NK-92 treated with Interleukin-12 subunit alpha and Interleukin-12 subunit beta, amount 100 ng/mL, for 24 hours (cell line): Measurements from ENCODE around the gene ATIC.
A peak's percentile ranks its signal among the peaks of the same experiment; 100 is the strongest.

Experiments
- DNase-seq: peaks from one replicate; lab custom pipeline; 2025; lab: John Stamatoyannopoulos, UW

Gene ATIC

DNA sequence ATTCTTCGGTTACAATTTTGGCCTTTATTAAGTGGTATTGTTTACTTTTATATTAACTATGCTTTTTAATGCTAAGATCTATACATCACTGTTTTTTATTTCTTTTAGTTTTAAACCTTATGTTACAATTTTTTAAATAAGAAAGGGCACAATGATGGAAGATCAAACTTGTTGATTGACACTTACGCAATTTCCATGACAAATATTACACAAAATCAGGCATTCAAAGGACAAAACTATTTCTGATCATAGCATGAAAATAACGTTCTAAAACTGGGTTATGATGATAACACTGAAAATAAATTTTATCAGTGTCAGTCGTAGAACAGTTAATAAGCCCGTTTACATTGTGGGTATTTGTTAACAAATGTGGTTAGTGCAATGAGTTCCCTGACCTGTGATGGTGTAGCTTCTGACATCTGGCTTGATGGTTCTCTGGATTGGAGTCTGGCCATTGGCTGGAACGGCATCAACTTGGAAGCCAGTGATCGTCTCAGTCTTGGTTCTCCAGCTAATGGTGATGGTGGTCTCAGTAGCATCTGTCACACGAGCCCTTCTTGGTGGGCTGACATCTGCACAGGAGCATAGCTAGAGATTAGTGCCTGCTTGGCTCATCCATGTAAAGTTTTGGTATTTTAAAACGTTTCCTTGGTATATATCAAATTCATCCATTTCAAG is 64.4 kb downstream of the ATIC start:
- DNase-seq: no peak

- no peak for DNase-seq
Observed at GRCh38 chr2:215377283-215377682, 65.4 kb downstream of the ATIC start.

- no peak for DNase-seq
Observed at GRCh38 chr2:215378045-215378444, 66.2 kb downstream of the ATIC start.

DNA sequence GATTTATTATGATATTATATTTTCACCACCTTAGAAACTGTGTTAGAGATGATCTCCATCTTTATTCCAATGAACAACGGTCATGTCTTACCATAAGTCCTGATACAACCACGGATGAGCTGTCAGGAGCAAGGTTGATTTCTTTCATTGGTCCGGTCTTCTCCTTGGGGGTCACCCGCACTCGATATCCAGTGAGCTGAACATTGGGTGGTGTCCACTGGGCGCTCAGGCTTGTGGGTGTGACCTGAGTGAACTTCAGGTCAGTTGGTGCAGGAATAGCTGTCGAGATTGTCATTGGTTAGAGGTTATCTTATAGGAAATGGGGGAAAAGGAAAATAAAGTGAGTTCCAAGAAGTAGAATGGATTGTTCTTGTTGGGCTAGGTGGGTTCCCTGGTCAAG is 67.2 kb downstream of the ATIC start:
- DNase-seq: no peak

- DNase-seq: no peak
Observed at GRCh38 chr2:215379948-215380347, 68.1 kb downstream of the ATIC start.

DNA sequence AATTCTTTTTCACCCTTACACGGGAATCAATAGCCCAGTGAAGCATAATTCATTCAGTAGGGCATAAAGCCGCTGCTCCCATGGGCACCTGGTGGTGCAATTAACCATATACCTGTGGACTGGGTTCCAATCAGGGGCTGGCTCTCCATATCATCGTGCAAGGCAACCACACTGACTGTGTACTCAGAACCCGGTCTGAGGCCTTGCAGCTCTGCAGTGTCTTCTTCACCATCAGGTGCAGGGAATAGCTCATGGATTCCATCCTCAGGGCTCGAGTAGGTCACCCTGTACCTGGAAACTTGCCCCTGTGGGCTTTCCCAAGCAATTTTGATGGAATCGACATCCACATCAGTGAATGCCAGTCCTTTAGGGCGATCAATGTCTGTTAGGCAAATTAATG is 68.8 kb downstream of the ATIC start:
- no peak for DNase-seq

DNA sequence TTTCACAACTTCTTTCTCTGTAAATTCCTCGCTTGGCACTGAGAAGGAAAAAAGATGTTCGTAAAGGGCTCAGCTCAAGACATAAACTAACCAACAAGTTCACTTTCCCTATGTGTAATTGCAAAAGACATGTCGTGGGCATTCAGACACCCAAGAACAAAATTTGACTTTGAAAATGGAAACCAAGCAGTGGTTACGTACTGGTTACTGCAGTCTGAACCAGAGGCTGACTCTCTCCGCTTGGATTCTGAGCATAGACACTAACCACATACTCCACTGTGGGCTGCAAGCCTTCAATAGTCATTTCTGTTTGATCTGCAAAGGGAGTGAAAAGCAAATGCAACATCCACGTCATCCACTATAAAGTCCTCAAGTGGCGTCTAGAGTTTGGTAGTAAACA is 70.2 kb downstream of the ATIC start:
- no peak for DNase-seq

DNA sequence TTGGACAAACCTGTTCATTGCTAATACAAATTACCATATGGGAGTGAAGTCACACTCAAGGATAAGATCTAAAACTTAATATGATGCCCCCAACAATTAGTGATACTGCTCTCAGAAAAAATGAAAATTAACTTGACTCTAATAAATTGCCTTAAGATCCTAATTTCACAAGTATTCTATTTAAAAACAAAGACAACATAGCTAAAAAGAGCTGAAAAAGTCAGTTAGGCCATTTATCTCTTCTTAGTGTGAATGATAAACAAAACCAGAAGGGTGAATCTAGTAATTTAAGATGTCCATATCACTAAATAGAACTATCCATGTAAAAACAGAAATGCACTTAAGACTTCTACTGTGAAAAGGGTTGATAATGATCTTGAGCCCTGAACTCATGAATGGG is 70.6 kb downstream of the ATIC start:
- no peak for DNase-seq

- DNase-seq: no peak
Observed at GRCh38 chr2:215383652-215384279, 71.9 kb downstream of the ATIC start.

DNA sequence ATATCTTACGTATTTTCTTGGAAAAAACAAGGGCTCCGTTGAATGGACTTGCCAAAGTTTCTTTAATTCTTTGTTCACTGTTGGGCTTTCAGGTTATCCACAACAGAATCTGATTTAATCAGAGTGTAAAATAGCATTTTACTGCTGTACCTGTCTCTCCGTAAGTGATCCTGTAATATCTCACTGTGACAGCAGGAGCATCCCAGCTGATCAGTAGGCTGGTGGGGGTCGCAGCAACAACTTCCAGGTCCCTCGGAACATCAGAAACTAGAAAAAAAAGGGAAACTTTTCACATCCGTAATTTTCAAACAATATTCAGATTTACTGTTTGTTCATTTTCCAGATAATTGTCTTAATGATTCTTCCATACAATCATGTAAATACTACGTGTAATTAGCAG is 72.9 kb downstream of the ATIC start:
- no peak for DNase-seq

DNA sequence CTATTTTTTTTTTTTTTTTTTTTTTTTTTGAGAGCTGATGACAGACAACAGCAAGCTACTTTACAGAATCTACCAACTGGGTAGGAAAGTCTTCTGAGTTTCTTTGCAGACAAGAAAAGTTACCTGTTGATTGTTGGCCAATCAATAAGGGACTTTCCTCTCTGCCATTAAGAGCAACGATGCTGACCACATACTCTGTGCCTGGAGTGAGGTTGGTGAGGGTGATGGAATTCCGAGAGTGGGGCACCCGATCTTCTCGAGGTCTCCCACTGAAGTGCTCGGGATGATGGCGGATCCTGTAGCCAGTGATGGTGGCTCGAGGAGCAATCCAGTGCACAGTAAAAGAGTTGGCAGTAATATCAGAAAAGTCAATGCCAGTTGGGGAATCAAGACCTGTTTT is 74.7 kb downstream of the ATIC start:
- no peak for DNase-seq

- no peak for DNase-seq
Observed at GRCh38 chr2:215388002-215388728, 76.3 kb downstream of the ATIC start.

GRCh38 chr2:215390550-215390913 is 78.7 kb downstream of the ATIC start:
- no peak for DNase-seq

DNA sequence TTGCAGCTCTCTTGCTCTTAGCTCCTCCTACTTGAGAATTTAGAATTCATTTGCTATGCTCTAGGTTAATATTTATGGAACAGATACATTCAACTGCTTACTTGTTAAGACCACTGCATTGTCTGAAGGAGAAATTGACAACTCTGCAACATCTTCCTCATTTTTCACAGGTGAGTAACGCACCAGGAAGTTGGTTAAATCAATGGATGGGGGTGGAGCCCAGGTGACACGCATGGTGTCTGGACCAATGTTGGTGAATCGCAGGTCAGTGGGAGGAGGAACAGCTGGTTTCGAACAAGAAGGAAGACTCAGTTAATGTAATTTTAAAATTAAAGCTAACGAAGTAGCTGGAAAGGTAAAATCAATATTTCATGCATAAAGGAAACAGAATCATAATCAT is 79.7 kb downstream of the ATIC start:
- no peak for DNase-seq

- DNase-seq: no peak
Observed at GRCh38 chr2:215392164-215392563, 80.3 kb downstream of the ATIC start.

GRCh38 chr2:215392687-215393270 is 80.9 kb downstream of the ATIC start:
- DNase-seq: no peak

GRCh38 chr2:215394102-215394805 is 82.4 kb downstream of the ATIC start:
- DNase-seq: no peak

DNA sequence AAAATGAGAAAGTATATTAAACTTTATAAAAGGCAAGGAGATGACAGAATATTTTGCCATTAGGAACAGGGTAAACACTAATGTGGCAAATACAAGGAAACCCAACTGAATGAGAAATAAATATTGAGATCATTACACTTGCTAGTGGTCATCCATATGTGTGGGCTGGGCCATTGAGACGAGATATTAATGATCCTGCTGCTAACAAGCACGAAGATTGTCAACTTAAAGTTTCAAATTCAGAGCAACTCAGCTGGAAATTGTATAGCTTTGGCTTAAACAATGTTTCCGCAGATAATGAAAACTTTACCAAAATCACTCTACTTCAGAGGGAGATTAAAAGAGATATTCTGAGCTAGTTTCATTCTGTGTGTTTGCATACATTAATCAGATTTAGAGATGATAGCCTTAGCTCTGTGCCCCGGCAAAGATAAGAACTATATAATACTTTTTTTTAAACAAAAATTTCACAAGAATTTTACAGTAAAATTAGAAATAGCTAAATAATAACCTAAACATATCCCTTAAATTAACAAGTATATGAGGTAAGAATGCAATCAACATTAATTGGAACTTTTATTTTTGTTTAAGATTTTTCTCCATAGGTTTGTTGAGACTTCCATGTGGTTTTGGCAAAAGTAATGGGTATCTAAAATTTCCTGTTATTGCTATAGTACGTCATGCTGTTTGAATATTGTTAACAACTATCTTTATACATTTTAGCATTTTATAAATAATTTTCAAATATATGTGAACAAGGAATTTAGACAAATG is 84.0 kb downstream of the ATIC start:
- DNase-seq: no peak

DNA sequence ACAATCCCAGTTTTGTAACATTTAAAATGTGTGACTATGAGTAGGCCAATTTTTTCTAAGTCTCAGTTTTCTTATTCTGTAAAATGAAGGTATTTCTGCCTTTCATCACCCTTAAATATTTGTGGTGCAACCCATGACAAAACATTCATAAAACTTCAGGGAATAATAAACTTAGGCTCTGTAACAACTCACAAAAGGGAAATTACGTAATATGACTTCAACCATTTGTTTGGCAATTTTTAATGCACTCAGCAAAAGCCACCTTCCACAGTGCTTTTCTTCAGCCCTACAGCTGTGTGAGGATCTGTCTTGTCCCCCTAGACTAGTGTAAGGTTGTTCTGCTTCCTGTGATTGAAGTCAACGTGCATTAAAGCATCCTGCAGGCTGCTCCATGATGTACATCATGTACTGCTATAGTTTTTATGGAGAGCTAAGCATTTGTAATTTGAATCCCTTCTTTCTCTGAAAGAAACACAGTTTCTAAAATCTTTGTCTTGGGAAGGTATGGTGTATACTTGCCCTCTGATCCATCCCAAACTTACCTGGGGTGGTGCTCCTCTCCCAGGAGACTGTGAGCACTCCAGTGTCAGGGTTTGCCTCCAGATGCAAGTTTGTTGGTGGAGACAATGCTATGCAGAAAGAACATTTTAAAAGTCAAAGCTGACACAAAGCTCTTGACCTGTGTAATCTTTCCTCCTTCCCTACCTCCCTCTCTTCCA is 84.9 kb downstream of the ATIC start:
- peak; percentile 14 for DNase-seq

- no peak for DNase-seq
Observed at GRCh38 chr2:215397632-215398341, 85.9 kb downstream of the ATIC start.
